Stimulated activated CD4-positive, alpha-beta T cell treated with anti-CD3 and anti-CD28 coated beads, Interleukin-2, amount 100 ng/mL, for 24 hours (primary cell): ENCODE results near the gene GPER1.
"Not testable (repeated sequence)": the region's sequence is repeated elsewhere in the genome, so short reads cannot be mapped to it uniquely, and the experiment has no call there.

Source experiments
- DNase-seq, 2 donors: peaks; one replicate each; pipeline ENCODE4 v3.0.0-alpha.2; 2020

Gene GPER1

DNA sequence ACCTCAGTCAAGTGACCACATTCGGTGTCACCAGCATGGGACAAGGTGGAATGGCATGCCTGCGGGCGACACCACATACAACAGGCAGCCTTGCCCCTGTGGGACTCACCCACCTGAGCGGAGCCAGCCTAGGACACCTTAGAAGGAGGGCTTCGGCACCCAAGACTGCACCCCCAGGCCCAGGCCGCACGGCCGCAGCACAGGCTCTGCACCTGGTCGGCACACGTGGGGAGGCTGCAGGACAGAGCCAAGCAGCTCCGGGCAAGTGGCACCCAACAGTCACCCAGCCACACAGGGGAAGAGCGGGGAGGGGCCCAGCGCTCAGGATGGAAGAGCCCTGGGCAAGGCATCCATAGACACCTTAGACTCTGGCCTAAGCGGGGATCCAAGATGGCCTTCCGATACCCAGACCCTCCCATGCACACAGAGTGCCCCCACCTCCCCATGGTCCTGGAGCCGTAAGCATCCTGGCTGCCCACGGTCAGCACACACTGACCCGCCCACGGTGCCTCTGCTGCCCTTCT, 16.1 kb upstream of the GPER1 start:
- DNase-seq, result no peak

DNA sequence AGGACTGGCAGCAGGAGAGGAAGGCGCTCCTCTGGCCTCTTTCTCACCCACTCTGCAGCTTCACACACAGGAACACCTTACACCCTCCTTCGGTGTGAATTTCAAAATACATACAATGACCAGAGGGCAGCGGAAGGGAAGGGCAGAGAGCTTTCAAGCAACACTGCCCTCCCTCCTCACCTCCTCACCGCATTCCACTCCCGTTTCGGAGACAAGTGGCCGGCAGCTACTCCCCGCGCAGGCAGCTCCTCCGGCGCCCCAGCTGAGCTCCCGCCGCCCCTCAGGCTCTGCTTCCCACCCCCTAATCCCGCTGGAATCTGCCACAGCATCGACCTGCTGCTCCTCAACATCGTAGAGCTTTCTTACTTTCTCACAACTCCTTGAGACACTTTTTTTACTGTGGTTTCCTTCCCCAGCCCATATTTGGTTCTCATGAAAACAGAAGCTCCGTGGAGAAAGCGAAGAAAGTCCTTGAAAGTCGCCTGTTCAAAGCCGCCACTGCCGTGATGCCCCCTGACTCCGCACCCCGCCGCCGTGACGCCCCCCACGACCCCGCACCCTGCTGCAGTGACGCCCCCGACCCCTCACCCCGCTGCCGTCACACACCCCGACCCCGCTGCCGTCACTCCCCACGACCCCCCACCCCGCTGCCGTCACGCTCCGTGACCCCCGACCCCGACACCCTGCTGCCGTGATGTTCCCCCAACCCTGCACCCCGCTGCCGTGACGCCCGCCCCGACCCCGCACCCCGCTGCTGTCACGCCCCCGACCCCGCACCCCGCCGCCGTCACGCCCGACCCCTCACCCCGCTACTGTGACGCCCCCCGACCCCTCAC, 14.6 kb upstream of the GPER1 start:
- DNase-seq, result no peak

DNA sequence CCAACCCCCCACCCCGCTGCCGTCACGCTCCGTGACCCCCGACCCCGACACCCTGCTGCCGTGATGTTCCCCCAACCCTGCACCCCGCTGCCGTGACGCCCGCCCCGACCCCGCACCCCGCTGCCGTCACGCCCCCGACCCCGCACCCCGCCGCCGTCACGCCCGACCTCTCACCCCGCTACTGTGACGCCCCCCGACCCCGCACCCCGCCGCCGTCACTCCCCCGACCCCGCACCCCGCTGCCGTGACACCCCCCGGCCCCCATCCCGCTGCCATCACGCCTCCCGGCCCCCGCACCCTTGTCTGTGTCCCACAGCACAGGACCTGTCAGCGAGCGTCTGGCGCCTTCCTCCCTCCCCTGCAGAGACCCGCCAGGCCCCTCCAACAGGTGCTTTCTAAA, 13.9 kb upstream of the GPER1 start:
- DNase-seq, result not testable (repeated sequence)

DNA sequence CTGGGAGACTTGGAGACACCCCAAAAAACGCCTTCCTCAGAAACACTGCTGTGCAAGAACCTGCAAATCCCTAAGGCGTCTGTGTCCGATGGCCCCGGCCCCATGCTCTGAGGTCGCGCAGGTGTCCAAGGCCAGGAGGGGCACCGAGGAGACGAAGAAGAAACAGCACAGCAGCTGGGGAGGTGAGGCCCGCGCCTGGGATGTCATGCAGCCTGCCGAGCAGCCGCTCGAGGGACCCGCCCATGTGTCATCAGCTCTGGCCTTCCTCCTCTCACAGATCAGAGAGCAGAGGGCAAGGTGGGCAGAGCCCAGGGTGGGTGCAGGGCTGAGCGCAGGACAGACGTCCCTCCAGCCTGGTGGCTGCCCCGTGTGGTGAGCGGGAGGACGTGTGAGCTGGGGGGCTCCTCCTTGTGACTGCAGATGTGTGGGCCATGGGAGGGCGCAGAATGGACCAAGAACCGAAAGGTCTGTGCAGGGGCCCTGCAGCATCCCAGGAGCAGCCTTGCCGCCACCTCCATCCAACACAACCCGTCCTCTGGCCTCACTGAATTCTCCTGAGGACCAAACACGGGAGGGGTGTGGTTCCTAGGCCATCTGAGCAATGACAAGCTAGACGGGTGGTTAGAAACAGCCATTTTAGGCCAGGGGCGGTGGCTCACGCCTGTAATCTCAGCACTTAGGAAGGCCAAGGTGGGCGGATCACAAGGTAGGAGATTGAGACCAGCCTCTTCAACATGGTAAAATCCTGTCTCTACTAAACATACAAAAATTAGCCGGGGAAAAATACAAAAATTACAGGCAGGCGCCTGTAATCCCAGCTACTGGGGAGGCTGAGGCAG, 13.1 kb upstream of the GPER1 start:
- DNase-seq, result no peak

GRCh38 chr7:1076184-1077072, 11.5 kb upstream of the GPER1 start:
- DNase-seq, result no peak

GRCh38 chr7:1078519-1078918, 9.4 kb upstream of the GPER1 start:
- DNase-seq, result no peak

- DNase-seq, result no peak
Observed at GRCh38 chr7:1078985-1079384, 8.9 kb upstream of the GPER1 start.

DNA sequence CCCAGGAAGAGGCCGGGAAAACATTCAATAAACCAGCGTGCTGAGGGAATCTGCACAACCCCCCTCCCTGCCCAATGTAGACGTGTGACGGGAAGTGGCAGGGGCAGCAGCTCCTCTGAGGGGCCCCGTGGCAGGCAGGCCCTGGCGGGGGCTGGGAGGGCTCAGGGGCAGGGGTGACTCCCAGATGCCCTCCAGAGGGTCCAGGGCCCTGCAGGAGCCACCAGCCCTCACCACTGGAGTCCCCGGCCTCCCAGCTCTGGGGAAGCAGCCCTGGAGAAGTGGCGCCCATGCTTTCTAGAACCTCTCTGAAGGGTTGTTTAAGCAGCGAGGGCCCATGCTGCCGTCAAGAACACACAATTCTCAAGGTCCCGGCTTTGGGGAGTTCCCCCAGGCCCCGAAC, 8.4 kb upstream of the GPER1 start:
- DNase-seq, result no peak

- DNase-seq, result no peak
Observed at GRCh38 chr7:1080252-1080920, 7.5 kb upstream of the GPER1 start.

GRCh38 chr7:1080921-1081255, 7.0 kb upstream of the GPER1 start:
- DNase-seq, result no peak

- no peak for DNase-seq
Observed at GRCh38 chr7:1081336-1081735, 6.6 kb upstream of the GPER1 start.

GRCh38 chr7:1081931-1082401, 5.9 kb upstream of the GPER1 start:
- DNase-seq, result no peak

GRCh38 chr7:1083729-1084657, 3.9 kb upstream of the GPER1 start:
- no peak for DNase-seq

DNA sequence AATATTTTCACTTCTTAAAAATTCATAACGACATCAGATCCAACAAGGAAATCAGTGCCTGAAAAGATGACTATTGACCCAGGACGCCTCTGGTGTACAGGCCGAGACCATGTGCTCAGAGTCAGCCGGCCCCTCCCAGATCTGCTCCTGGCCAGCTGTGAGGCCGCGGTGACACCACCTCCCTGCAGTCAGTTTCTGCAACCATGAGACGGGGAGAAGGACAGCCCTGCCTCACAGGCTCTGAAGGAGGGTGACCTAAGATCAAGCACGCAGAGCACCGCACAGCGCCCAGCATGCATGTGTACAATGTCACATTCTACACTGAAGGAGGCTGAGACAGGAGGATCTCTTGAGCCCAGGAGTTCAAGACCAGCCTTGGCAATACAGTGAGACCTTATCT, 2.6 kb upstream of the GPER1 start:
- DNase-seq, result no peak

DNA sequence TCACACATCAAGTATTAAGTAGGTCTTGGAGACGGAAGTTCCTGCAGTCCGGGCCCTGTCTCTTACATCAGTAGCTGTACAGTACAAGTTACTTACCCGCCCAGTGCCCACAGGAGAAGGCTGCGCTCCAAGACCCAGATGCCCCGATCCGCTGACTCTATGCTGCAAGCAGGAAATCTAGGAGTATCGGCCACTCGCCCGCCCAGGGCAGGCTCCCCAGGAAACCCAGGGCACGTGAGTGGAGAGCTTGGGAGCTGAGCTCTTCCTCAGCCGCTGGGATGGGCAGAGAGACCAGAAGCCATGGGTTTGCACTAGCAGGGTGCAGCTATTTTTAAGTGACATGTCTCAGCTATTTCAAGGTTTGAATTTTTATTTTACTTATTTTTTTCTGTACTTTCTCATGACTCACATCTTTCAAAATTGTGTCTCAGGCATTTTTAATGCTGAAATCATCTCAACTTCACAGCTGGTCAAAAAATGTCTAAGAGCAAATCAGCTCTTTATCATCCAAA, 1.9 kb upstream of the GPER1 start:
- DNase-seq, result no peak

- DNase-seq, result peak; percentile 79 to 81
Observed at GRCh38 chr7:1086588-1087464, 1.1 kb upstream of the GPER1 start.

- no peak for DNase-seq
Observed at GRCh38 chr7:1087465-1087814, 473 bp upstream of the GPER1 start.

GRCh38 chr7:1090236-1090635, 2.3 kb downstream of the GPER1 start:
- DNase-seq, result no peak

GRCh38 chr7:1090686-1091643, 3.1 kb downstream of the GPER1 start:
- no peak for DNase-seq
